HepG2 (cell line): Measurements from ENCODE around the gene CERS6. TPM values are rescaled to one million over a fixed set of nuclear protein-coding genes. Genes with fewer than 3 reads are reported as not detected.

Source experiments
- AGO2 ChIP-seq: fragments of 200-400 bp; formaldehyde crosslinking; optimal IDR thresholded peaks from 2 replicates; pipeline ENCODE3; 2017; ENCODE audit warnings: mild to moderate bottlenecking, low read depth, low read length, moderate library complexity
- BHLHE40 ChIP-seq: IDR thresholded peaks from 2 replicates; pipeline ENCODE4 v1.6.1; 2011; ENCODE audit warnings: low read length, improper control_type of control experiment
- CEBPG ChIP-seq: IDR thresholded peaks from 2 replicates; pipeline ENCODE4 v1.6.1; 2016
- FIP1L1 ChIP-seq: fragments of 200-400 bp; formaldehyde crosslinking; IDR thresholded peaks from 2 replicates; pipeline ENCODE4 v1.6.1; 2018; ENCODE audit warnings: low read depth, mild to moderate bottlenecking, low read length, moderate library complexity, borderline replicate concordance; ENCODE audit not compliant: insufficient read depth
- FOSL1 ChIP-seq: sonication (generic); formaldehyde crosslinking; IDR thresholded peaks from 2 replicates; pipeline ENCODE4 v1.9.0; 2021; ENCODE audit warnings: missing genetic modification reagents, borderline replicate concordance
- GTF3A ChIP-seq: sonication (generic); formaldehyde crosslinking; conservative IDR thresholded peaks from 2 replicates; pipeline ENCODE4 v1.4.0; 2020; ENCODE audit warnings: mild to moderate bottlenecking, missing genetic modification reagents
- MYNN ChIP-seq: sonication (generic); formaldehyde crosslinking; IDR thresholded peaks from 2 replicates; pipeline ENCODE4 v1.4.0; 2020; ENCODE audit warnings: mild to moderate bottlenecking, low read depth, missing genetic modification reagents
- NCOA1 ChIP-seq: sonication (generic); formaldehyde crosslinking; IDR thresholded peaks from 2 replicates; pipeline ENCODE4 v1.9.0; 2021; ENCODE audit warnings: missing genetic modification reagents
- PITX1 ChIP-seq: sonication (generic); formaldehyde crosslinking; IDR thresholded peaks from 2 replicates; pipeline ENCODE4 v1.5.1; 2020; ENCODE audit warnings: mild to moderate bottlenecking, missing genetic modification reagents
- SALL1 ChIP-seq: sonication (generic); formaldehyde crosslinking; IDR thresholded peaks from 2 replicates; pipeline ENCODE4 v1.8.0; 2022; ENCODE audit warnings: mild to moderate bottlenecking, missing genetic modification reagents
- SIX4 ChIP-seq: sonication (generic); formaldehyde crosslinking; IDR thresholded peaks from 2 replicates; pipeline ENCODE4 v1.4.0; 2020; ENCODE audit warnings: missing genetic modification reagents
- SYNCRIP ChIP-seq: fragments of 200-400 bp; formaldehyde crosslinking; IDR thresholded peaks from 2 replicates; pipeline ENCODE4 v1.6.1; 2018; ENCODE audit warnings: mild to moderate bottlenecking, low read depth, low read length; ENCODE audit not compliant: insufficient read depth
- ZBTB7B ChIP-seq: sonication (generic); formaldehyde crosslinking; IDR thresholded peaks from 2 replicates; pipeline ENCODE4 v1.4.0; 2020; ENCODE audit warnings: missing genetic modification reagents
- ZNF143 ChIP-seq: sonication (generic); formaldehyde crosslinking; IDR thresholded peaks from 2 replicates; pipeline ENCODE4 v1.4.0; 2020; ENCODE audit warnings: missing genetic modification reagents
- ZNF383 ChIP-seq: sonication (generic); formaldehyde crosslinking; IDR thresholded peaks from 2 replicates; pipeline ENCODE4 v1.4.0; 2020; ENCODE audit warnings: missing genetic modification reagents, mild to moderate bottlenecking, borderline replicate concordance
- ZNF670 ChIP-seq: sonication (generic); formaldehyde crosslinking; IDR thresholded peaks from 2 replicates; pipeline ENCODE4 v1.8.0; 2022; ENCODE audit warnings: mild to moderate bottlenecking, missing genetic modification reagents, borderline replicate concordance
- ZNF792 ChIP-seq: IDR thresholded peaks from 2 replicates; pipeline ENCODE4 v1.6.1; 2016
- polyA plus RNA-seq, 8 experiments: library from polyadenylated mRNA; depleted of rRNA in 3 of 8; stranded (reverse) in 7 of 8; unstranded in 1 of 8; fragments of >200 nt; fragmentation: Illumina TruSeq in 4 of 8; extraction: Trizol in 4 of 8; gene quantifications; 2 replicates each; pipeline versions ENCODE4 v1.2.1 to v1.2.3, GENCODE V29; 2011 to 2016; ENCODE audit warnings: low read depth in 4 of 8, missing spikeins in 1 of 8, mixed read lengths in 1 of 8; ENCODE audit not compliant: insufficient read depth in 1 of 8
- total RNA-seq, 5 experiments: library from RNA; depleted of rRNA; stranded (reverse); fragments of >200 nt; fragmentation: Illumina TruSeq; extraction: Trizol; gene quantifications; 2 replicates each; pipeline ENCODE4 v1.2.3, GENCODE V29; 2016; ENCODE audit warnings: low read depth in 1 of 5
- TF ChIP-seq, protein P1 (sequence below): sonication (generic); formaldehyde crosslinking; IDR thresholded peaks from 2 replicates; pipeline ENCODE4 v1.5.1; 2020; ENCODE audit warnings: missing genetic modification reagents, mild to moderate bottlenecking, borderline replicate concordance
- TF ChIP-seq, protein P2 (sequence below): IDR thresholded peaks from 2 replicates; pipeline ENCODE4 v1.6.1; 2012; ENCODE audit warnings: low read length, improper control_type of control experiment
- TF ChIP-seq, protein P3 (sequence below): sonication (generic); formaldehyde crosslinking; IDR thresholded peaks from 2 replicates; pipeline ENCODE4 v1.8.0; 2022; ENCODE audit warnings: missing genetic modification reagents, mild to moderate bottlenecking, moderate library complexity, borderline replicate concordance

The CERS6 gene
- total and polyA plus RNA-seq, 2 of the 13 experiments (the other 11 are each of a cell fraction or from before 2014, with no cell fraction given), result 10.1 to 20.3 TPM

DNA sequence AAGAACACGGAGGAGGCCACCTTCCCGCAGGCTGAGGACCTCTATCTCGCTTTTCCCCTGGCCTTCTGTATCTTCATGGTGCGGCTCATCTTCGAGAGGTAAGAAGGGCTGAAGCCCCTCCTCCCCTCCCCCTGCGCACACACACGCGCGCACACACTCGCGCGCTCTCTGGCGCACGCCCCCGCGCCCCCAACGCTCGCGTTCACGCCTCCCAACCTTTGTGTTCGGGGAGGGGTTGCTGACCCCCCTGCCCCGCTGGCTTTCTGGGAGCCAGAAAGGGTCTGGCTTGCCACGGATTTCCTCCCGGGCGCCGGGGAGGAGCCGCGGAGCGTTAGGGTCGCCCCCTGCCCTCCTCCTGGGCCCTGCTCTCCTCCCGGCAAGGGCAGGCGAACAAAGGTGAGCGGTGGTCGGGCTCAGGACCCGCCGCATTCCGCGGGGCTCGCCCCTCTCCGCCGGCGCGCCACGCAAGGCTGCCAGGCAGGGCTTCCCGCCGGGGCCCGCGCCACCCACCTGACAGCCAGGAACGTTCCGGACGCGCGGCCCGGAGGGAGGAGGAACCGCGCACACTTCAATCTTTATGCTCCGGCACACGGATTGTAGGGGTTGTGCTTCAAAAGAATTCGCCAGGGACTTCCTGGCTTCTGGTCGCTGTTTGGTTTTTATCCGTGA is 583 bp downstream of the CERS6 start (continued):
- TF ChIP-seq SIX4 (CRISPR knock-in tag) (peak; percentile 14; the same call in 1 of the 2 replicates), AGO2 (peak; percentile 72), SALL1 (CRISPR knock-in tag) (peak; percentile 72; the same call in 1 of the 2 replicates), FIP1L1 (0 out of 2 replicates have a peak, but pooled peaks have one; percentile 32), FOSL1 (CRISPR knock-in tag) (no peak), PITX1 (CRISPR knock-in tag) (peak; percentile 44; the same call in 1 of the 2 replicates), BHLHE40 (no peak), SYNCRIP (no peak), ZNF383 (CRISPR knock-in tag) (0 out of 2 replicates have a peak, but pooled peaks have one; percentile 31), MYNN (CRISPR knock-in tag) (no peak), NCOA1 (CRISPR knock-in tag) (peak; percentile 82; the same call in 1 of the 2 replicates), ZNF792 (CRISPR knock-in tag) (peak; percentile 35; the same call in 1 of the 2 replicates), CEBPG (no peak), ZNF143 (CRISPR knock-in tag) (no peak), GTF3A (CRISPR knock-in tag) (no peak), ZBTB7B (CRISPR knock-in tag) (peak; percentile 78; the same call in 1 of the 2 replicates), ZNF670 (CRISPR knock-in tag) (no peak)
- TF ChIP-seq, protein P1, sequence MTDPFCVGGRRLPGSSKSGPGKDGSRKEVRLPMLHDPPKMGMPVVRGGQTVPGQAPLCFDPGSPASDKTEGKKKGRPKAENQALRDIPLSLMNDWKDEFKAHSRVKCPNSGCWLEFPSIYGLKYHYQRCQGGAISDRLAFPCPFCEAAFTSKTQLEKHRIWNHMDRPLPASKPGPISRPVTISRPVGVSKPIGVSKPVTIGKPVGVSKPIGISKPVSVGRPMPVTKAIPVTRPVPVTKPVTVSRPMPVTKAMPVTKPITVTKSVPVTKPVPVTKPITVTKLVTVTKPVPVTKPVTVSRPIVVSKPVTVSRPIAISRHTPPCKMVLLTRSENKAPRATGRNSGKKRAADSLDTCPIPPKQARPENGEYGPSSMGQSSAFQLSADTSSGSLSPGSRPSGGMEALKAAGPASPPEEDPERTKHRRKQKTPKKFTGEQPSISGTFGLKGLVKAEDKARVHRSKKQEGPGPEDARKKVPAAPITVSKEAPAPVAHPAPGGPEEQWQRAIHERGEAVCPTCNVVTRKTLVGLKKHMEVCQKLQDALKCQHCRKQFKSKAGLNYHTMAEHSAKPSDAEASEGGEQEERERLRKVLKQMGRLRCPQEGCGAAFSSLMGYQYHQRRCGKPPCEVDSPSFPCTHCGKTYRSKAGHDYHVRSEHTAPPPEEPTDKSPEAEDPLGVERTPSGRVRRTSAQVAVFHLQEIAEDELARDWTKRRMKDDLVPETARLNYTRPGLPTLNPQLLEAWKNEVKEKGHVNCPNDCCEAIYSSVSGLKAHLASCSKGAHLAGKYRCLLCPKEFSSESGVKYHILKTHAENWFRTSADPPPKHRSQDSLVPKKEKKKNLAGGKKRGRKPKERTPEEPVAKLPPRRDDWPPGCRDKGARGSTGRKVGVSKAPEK, result 0 out of 2 replicates have a peak, but pooled peaks have one; percentile 89
- TF ChIP-seq, protein P2, sequence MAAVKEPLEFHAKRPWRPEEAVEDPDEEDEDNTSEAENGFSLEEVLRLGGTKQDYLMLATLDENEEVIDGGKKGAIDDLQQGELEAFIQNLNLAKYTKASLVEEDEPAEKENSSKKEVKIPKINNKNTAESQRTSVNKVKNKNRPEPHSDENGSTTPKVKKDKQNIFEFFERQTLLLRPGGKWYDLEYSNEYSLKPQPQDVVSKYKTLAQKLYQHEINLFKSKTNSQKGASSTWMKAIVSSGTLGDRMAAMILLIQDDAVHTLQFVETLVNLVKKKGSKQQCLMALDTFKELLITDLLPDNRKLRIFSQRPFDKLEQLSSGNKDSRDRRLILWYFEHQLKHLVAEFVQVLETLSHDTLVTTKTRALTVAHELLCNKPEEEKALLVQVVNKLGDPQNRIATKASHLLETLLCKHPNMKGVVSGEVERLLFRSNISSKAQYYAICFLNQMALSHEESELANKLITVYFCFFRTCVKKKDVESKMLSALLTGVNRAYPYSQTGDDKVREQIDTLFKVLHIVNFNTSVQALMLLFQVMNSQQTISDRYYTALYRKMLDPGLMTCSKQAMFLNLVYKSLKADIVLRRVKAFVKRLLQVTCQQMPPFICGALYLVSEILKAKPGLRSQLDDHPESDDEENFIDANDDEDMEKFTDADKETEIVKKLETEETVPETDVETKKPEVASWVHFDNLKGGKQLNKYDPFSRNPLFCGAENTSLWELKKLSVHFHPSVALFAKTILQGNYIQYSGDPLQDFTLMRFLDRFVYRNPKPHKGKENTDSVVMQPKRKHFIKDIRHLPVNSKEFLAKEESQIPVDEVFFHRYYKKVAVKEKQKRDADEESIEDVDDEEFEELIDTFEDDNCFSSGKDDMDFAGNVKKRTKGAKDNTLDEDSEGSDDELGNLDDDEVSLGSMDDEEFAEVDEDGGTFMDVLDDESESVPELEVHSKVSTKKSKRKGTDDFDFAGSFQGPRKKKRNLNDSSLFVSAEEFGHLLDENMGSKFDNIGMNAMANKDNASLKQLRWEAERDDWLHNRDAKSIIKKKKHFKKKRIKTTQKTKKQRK, result no peak
- TF ChIP-seq, protein P3, sequence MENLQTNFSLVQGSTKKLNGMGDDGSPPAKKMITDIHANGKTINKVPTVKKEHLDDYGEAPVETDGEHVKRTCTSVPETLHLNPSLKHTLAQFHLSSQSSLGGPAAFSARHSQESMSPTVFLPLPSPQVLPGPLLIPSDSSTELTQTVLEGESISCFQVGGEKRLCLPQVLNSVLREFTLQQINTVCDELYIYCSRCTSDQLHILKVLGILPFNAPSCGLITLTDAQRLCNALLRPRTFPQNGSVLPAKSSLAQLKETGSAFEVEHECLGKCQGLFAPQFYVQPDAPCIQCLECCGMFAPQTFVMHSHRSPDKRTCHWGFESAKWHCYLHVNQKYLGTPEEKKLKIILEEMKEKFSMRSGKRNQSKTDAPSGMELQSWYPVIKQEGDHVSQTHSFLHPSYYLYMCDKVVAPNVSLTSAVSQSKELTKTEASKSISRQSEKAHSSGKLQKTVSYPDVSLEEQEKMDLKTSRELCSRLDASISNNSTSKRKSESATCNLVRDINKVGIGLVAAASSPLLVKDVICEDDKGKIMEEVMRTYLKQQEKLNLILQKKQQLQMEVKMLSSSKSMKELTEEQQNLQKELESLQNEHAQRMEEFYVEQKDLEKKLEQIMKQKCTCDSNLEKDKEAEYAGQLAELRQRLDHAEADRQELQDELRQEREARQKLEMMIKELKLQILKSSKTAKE (CRISPR knock-in tag), result 0 out of 2 replicates have a peak, but pooled peaks have one; percentile 32
